GM12872 (cell line): ENCODE data around the gene DLG2.

ENCODE experiments used
- TF ChIP-seq, protein P1 (sequence below): IDR thresholded peaks from 3 replicates; pipeline ENCODE4 v1.5.1; 2011; ENCODE audit warnings: low read depth, mild to moderate bottlenecking, low read length, moderate library complexity; ENCODE audit not compliant: insufficient read depth

The DLG2 gene

DNA sequence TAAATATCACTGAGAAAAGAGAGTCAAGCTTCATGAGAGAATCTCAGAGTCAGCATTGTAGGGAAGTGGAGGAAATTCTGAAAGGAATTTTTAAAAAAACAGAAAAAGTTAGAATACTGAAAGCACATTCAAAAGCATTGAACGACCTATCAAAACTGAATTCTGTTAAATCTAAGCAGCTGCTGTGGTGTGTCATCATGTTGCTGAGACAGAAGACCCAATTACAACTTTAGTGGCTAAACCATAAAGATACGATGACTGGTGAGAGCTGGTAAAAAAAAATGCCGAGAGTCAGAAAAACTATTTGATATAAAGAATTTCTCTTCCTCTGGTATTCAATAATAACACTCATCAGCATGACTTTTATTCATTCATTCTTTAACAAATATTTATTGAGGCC lies 220.8 kb downstream of the DLG2 start:
- TF ChIP-seq, protein P1, sequence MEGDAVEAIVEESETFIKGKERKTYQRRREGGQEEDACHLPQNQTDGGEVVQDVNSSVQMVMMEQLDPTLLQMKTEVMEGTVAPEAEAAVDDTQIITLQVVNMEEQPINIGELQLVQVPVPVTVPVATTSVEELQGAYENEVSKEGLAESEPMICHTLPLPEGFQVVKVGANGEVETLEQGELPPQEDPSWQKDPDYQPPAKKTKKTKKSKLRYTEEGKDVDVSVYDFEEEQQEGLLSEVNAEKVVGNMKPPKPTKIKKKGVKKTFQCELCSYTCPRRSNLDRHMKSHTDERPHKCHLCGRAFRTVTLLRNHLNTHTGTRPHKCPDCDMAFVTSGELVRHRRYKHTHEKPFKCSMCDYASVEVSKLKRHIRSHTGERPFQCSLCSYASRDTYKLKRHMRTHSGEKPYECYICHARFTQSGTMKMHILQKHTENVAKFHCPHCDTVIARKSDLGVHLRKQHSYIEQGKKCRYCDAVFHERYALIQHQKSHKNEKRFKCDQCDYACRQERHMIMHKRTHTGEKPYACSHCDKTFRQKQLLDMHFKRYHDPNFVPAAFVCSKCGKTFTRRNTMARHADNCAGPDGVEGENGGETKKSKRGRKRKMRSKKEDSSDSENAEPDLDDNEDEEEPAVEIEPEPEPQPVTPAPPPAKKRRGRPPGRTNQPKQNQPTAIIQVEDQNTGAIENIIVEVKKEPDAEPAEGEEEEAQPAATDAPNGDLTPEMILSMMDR = no peak

DNA sequence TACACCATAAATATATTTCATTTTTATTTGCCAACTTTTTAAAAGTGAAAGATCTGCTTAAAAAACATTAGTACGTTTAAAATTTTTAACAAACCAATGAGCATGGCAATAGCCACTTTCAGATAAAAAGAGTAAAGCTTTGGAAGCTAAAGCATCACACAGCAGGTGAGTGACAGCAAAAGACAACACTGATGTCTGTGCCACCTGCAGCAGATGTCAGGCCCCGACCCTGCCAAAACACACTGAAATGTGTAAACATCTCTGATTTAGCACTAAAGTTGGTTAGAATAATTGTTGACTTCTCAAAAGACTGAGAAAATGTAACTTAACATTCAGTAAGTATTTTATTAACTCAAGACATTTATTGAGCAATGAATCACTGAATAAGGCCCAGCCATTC lies 232.9 kb downstream of the DLG2 start:
- TF ChIP-seq, protein P1 = no peak

DNA sequence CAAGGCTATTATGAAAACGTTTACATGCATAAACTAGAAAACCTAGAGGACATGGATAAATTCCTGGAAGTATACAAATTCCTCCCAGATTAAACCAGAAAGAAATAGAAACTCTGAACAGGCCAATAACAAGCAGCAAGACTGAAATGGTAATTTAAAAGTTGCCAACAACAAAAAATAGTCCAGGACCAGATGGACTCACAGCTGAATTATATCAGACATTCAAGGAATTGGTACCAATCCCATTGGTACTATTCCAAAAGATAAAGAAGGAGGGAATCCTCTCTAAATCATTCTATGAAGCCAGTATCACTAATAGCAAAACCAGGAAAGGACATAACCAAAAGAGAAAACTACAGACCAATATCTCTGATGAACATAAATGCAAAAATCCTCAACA lies 236.0 kb downstream of the DLG2 start:
- TF ChIP-seq, protein P1 = no peak

DNA sequence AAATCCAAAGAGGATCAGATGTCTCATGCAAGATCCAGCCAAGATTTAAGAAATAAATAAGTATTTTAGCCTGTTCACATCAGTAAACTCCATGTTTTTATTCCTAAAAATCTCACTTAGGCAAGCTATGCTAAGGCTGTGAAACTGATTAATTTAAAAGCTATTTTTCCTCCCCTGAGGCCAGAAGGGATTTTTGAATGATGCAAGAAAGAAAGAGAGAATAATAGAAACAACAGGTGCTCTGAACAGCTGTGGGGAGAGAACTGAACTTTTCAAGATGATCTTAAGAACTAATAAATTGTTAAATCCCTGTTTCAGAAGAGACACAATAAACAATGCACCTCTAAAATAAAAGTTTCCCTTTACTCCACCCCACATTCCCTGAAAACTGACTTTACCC lies 241.6 kb downstream of the DLG2 start:
- TF ChIP-seq, protein P1 = no peak

DNA sequence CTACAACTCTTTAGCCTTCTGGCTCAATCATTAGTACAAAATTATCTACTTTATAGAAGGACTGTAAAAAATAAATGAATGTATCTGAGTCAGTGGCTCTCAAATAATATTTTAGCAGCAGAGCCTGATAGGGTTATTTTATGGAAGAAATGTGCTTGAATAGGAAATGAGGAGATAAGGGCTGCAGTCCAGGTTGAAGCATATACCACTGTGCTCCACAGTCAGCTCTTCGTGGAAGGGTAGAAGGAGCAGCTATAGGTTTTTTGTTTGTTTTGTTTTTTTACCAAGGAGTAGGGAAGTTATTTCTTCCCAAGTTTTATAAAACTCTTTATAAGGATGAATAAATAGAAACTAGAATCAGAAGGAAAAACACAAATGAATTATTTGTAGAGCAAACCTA lies 242.0 kb downstream of the DLG2 start:
- TF ChIP-seq, protein P1 = no peak

DNA sequence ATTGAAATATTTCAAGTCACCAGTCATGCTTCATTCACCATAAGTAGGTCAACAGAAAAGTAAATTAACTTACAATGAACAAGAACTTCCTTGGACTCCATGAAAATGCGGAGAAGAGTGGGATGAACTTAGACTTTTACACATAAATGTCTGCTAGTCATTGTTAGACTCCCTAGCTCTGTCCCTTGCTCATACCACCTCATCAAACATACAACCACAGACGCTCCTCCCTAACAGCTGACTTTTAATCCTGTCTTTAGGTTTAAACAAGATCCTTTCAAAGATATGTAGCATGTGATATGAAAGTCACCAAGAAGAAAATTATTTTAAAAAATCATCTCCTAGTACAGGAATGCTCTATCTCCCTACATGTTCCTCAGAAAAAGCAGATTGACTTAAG lies 248.1 kb downstream of the DLG2 start:
- TF ChIP-seq, protein P1 = no peak

DNA sequence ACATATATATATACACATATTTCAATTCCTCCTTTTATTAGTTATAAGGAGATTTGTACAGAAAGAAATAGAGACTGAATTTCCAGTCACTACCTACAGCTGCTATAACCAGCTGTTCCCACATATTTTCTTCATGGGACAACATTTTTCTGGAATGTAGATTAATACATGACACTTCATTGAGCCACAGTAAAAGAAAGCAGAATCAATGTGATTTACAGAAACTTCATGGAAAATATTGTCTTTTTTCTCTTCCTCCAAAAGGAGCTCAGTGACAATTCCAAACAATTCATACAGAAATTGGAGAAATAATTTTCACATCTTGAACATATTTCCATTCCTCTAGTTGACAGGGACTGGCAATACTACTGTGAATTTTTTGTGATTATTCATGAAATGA lies 249.2 kb downstream of the DLG2 start:
- TF ChIP-seq, protein P1 = no peak

DNA sequence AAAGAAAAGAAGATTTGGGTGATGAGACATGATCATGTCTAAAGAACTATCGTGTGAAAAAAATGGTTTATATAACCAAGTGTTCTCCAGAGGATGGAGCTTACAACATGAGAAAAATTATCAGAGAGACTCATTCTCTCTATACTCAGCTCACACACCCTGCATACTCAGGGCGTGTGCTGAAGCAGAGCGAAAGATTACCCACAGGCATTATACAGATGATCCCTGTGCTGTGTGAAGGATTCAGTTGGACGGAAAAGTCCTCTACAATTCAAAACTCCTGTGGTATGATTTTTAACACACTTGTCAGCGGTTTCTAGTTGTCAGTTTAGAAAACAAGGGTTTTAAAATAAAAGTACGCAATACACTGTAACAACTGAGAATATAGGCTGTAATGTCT lies 267.3 kb downstream of the DLG2 start:
- TF ChIP-seq, protein P1 = no peak
